Measurements from ENCODE around the gene C12orf43.

Gene C12orf43

GRCh38 chr12:121015825-121016766 is at the start of gene C12orf43 (continued):
- TF ChIP-seq, protein P1, sequence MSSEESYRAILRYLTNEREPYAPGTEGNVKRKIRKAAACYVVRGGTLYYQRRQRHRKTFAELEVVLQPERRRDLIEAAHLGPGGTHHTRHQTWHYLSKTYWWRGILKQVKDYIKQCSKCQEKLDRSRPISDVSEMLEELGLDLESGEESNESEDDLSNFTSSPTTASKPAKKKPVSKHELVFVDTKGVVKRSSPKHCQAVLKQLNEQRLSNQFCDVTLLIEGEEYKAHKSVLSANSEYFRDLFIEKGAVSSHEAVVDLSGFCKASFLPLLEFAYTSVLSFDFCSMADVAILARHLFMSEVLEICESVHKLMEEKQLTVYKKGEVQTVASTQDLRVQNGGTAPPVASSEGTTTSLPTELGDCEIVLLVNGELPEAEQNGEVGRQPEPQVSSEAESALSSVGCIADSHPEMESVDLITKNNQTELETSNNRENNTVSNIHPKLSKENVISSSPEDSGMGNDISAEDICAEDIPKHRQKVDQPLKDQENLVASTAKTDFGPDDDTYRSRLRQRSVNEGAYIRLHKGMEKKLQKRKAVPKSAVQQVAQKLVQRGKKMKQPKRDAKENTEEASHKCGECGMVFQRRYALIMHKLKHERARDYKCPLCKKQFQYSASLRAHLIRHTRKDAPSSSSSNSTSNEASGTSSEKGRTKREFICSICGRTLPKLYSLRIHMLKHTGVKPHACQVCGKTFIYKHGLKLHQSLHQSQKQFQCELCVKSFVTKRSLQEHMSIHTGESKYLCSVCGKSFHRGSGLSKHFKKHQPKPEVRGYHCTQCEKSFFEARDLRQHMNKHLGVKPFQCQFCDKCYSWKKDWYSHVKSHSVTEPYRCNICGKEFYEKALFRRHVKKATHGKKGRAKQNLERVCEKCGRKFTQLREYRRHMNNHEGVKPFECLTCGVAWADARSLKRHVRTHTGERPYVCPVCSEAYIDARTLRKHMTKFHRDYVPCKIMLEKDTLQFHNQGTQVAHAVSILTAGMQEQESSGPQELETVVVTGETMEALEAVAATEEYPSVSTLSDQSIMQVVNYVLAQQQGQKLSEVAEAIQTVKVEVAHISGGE (tag by site-specific recombination; conservative IDR thresholded peaks at IDR 0.05; ENCODE audit: low read depth): no peak
- TF ChIP-seq, protein P2, sequence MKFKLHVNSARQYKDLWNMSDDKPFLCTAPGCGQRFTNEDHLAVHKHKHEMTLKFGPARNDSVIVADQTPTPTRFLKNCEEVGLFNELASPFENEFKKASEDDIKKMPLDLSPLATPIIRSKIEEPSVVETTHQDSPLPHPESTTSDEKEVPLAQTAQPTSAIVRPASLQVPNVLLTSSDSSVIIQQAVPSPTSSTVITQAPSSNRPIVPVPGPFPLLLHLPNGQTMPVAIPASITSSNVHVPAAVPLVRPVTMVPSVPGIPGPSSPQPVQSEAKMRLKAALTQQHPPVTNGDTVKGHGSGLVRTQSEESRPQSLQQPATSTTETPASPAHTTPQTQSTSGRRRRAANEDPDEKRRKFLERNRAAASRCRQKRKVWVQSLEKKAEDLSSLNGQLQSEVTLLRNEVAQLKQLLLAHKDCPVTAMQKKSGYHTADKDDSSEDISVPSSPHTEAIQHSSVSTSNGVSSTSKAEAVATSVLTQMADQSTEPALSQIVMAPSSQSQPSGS (tag by site-specific recombination; IDR thresholded peaks at IDR 0.05; ENCODE audit: low read depth): peak; percentile 99
- TF ChIP-seq GLIS1 (tag by site-specific recombination; IDR thresholded peaks at IDR 0.05) (peak; percentile 21; the same call in 1 of the 2 replicates), ZNF747 (tag by site-specific recombination; IDR thresholded peaks at IDR 0.05) (no peak), SP3 (tag by site-specific recombination; IDR thresholded peaks at IDR 0.05) (peak; percentile 79), YY2 (tag by site-specific recombination; IDR thresholded peaks at IDR 0.05) (peak; percentile 99), ZBTB7A (tag by site-specific recombination; IDR thresholded peaks at IDR 0.05; ENCODE audit: low read depth) (no peak), ZNF2 (tag by site-specific recombination; IDR thresholded peaks at IDR 0.05) (peak; percentile 73; the same call in 1 of the 2 replicates), ZXDB (tag by site-specific recombination; IDR thresholded peaks at IDR 0.05) (peak; percentile 81), OVOL3 (tag by site-specific recombination; IDR thresholded peaks at IDR 0.05) (peak; percentile 94), ZNF707 (tag by site-specific recombination; IDR thresholded peaks at IDR 0.05) (no peak), ZNF423 (tag by site-specific recombination; IDR thresholded peaks at IDR 0.05) (no peak), KLF16 (tag by site-specific recombination; IDR thresholded peaks at IDR 0.05) (no peak), ZNF341 (tag by site-specific recombination; IDR thresholded peaks at IDR 0.05; ENCODE audit: low read depth) (peak; percentile 49; the same call in 1 of the 2 replicates), KLF8 (tag by site-specific recombination; IDR thresholded peaks at IDR 0.05) (0 out of 2 replicates have a peak, but pooled peaks have one; percentile 38), ZNF302 (tag by site-specific recombination; IDR thresholded peaks at IDR 0.05; ENCODE audit: low read depth) (no peak), ZNF16 (tag by site-specific recombination; IDR thresholded peaks at IDR 0.05; ENCODE audit: low read depth) (peak; percentile 29; the same call in 1 of the 2 replicates), KLF7 (tag by site-specific recombination; IDR thresholded peaks at IDR 0.05; ENCODE audit: borderline replicate concordance) (no peak), ZNF692 (tag by site-specific recombination; IDR thresholded peaks at IDR 0.05) (peak; percentile 53; the same call in 1 of the 2 replicates), ZNF223 (tag by site-specific recombination; IDR thresholded peaks at IDR 0.05) (no peak), ZNF335 (tag by site-specific recombination; conservative IDR thresholded peaks at IDR 0.05) (peak; percentile 71), ZNF677 (tag by site-specific recombination; IDR thresholded peaks at IDR 0.05) (no peak), HOXC10 (CRISPR knock-in tag; IDR thresholded peaks at IDR 0.05) (no peak), ZNF600 (tag by site-specific recombination; IDR thresholded peaks at IDR 0.05) (peak; percentile 95), ZNF639 (tag by site-specific recombination; IDR thresholded peaks at IDR 0.05) (peak; percentile 95), GLI2 (tag by site-specific recombination; IDR thresholded peaks at IDR 0.05; ENCODE audit: borderline replicate concordance, low read depth) (no peak), KLF9 (tag by site-specific recombination; IDR thresholded peaks at IDR 0.05; ENCODE audit: low read depth) (peak; percentile 64; the same call in 1 of the 2 replicates), ZNF76 (tag by site-specific recombination; IDR thresholded peaks at IDR 0.05; ENCODE audit: borderline replicate concordance, low read depth) (peak; percentile 99), PRDM1 (tag by site-specific recombination; IDR thresholded peaks at IDR 0.05) (0 out of 2 replicates have a peak, but pooled peaks have one; percentile 29)
- TF ChIP-seq, protein P3, sequence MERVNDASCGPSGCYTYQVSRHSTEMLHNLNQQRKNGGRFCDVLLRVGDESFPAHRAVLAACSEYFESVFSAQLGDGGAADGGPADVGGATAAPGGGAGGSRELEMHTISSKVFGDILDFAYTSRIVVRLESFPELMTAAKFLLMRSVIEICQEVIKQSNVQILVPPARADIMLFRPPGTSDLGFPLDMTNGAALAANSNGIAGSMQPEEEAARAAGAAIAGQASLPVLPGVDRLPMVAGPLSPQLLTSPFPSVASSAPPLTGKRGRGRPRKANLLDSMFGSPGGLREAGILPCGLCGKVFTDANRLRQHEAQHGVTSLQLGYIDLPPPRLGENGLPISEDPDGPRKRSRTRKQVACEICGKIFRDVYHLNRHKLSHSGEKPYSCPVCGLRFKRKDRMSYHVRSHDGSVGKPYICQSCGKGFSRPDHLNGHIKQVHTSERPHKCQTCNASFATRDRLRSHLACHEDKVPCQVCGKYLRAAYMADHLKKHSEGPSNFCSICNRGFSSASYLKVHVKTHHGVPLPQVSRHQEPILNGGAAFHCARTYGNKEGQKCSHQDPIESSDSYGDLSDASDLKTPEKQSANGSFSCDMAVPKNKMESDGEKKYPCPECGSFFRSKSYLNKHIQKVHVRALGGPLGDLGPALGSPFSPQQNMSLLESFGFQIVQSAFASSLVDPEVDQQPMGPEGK (tag by site-specific recombination; IDR thresholded peaks at IDR 0.05): no peak
